Activated CD8-positive, alpha-beta memory T cell treated with anti-CD3 and anti-CD28 coated beads, Interleukin-2, amount 10 ng/mL, durations not matched to agents 7 days and 5 days (primary cell): Measurements from ENCODE around the gene ULK4. TPM values are rescaled to one million over a fixed set of nuclear protein-coding genes. Genes with fewer than 3 reads are reported as not detected.

Source experiments
- ATAC-seq: fragments of 150-1000 bp; cut with Tn5 transposase; one replicate; pipeline ENCODE4 v1.10.0; 2021; ENCODE audit warnings: moderate library complexity
- CTCF ChIA-PET: fragments of 350-600 bp; sonication (Branson Sonifier 250); formaldehyde crosslinking; loops from one replicate; lab custom pipeline; 2021; ENCODE audit warnings: antibody characterized with exemption; lab: Charles Lee
- DNase-seq: peaks from one replicate; pipeline ENCODE4 v3.0.0-alpha.2; 2020
- H3K27ac Mint-ChIP-seq: one replicate; pipeline ENCODE4 v1.8.0; 2021; ENCODE audit warnings: mild to moderate bottlenecking, mixed read lengths
- H3K27me3 Mint-ChIP-seq: one replicate; pipeline ENCODE4 v1.8.0; 2021; ENCODE audit warnings: mixed read lengths
- H3K36me3 Mint-ChIP-seq: one replicate; pipeline ENCODE4 v1.8.0; 2021; ENCODE audit warnings: mild to moderate bottlenecking, mixed read lengths
- H3K4me1 Mint-ChIP-seq: one replicate; pipeline ENCODE4 v1.8.0; 2021; ENCODE audit warnings: mixed read lengths
- H3K4me3 Mint-ChIP-seq: one replicate; pipeline ENCODE4 v1.8.0; 2021; ENCODE audit warnings: mild to moderate bottlenecking, moderate library complexity, mixed read lengths
- H3K9me3 Mint-ChIP-seq: one replicate; pipeline ENCODE4 v1.8.0; 2022; ENCODE audit warnings: low read depth, mixed read lengths
- total RNA-seq, 2 experiments: library from RNA; stranded (reverse); gene quantifications; one replicate each; pipeline ENCODE4 v1.2.3, GENCODE V29; 2021

Gene ULK4
- total RNA-seq, 2 experiments from 2014 or later, result 9.5 to 13.3 TPM

- no peaks in the 10 kb centered on the region for H3K36me3 Mint-ChIP-seq
- CTCF ChIA-PET, result no interaction called here
- peaks cover 6% of the 10 kb centered on the region for H3K9me3 Mint-ChIP-seq
- DNase-seq (no peak), ATAC-seq (no peak)
- no peak overlapping the region for H3K4me3 Mint-ChIP-seq
- H3K4me1 Mint-ChIP-seq, result no peaks in the 10 kb centered on the region
- no peaks in the 10 kb centered on the region for H3K27me3 Mint-ChIP-seq
- no peak overlapping the region for H3K27ac Mint-ChIP-seq
These were observed 454.4 kb downstream of the ULK4 start for GRCh38 chr3:41507336-41508062.

GRCh38 chr3:41503998-41504623 is 457.8 kb downstream of the ULK4 start:
- no peak for DNase-seq
- Mint-ChIP-seq H3K4me3 (no peak overlapping the region), H3K36me3 (no peaks in the 10 kb centered on the region), H3K27ac (no peak overlapping the region), H3K4me1 (no peaks in the 10 kb centered on the region), H3K9me3 (peaks cover 3% of the 10 kb centered on the region), H3K27me3 (no peaks in the 10 kb centered on the region)
- no peak for ATAC-seq
- CTCF ChIA-PET, result no interaction called here

- CTCF ChIA-PET, result no interaction called here
- H3K4me3 Mint-ChIP-seq, result no peak overlapping the region
- H3K4me1 Mint-ChIP-seq, result no peaks in the 10 kb centered on the region
- ATAC-seq (no peak), DNase-seq (no peak)
- H3K36me3 Mint-ChIP-seq, result no peaks in the 10 kb centered on the region
- no peaks in the 10 kb centered on the region for H3K9me3 Mint-ChIP-seq
- H3K27ac Mint-ChIP-seq, result no peak overlapping the region
- no peaks in the 10 kb centered on the region for H3K27me3 Mint-ChIP-seq
These were observed 459.4 kb downstream of the ULK4 start for GRCh38 chr3:41502481-41502880.

- Mint-ChIP-seq H3K27ac (no peak overlapping the region), H3K4me1 (no peaks in the 10 kb centered on the region), H3K27me3 (no peaks in the 10 kb centered on the region), H3K9me3 (no peaks in the 10 kb centered on the region), H3K36me3 (no peaks in the 10 kb centered on the region), H3K4me3 (no peak overlapping the region)
- CTCF ChIA-PET, result no interaction called here
- ATAC-seq (no peak), DNase-seq (no peak)
These were observed 459.9 kb downstream of the ULK4 start for GRCh38 chr3:41502023-41502422.

GRCh38 chr3:41498847-41499246 is 463.1 kb downstream of the ULK4 start:
- no peak overlapping the region for H3K4me3 Mint-ChIP-seq
- ATAC-seq (no peak), DNase-seq (no peak)
- H3K27ac Mint-ChIP-seq, result no peak overlapping the region
- no peaks in the 10 kb centered on the region for H3K4me1 Mint-ChIP-seq
- no peaks in the 10 kb centered on the region for H3K27me3 Mint-ChIP-seq
- CTCF ChIA-PET, result no interaction called here
- no peaks in the 10 kb centered on the region for H3K9me3 Mint-ChIP-seq
- no peaks in the 10 kb centered on the region for H3K36me3 Mint-ChIP-seq

- no peaks in the 10 kb centered on the region for H3K9me3 Mint-ChIP-seq
- DNase-seq (no peak), ATAC-seq (no peak)
- no peak overlapping the region for H3K27ac Mint-ChIP-seq
- H3K4me3 Mint-ChIP-seq, result no peak overlapping the region
- H3K27me3 Mint-ChIP-seq, result no peaks in the 10 kb centered on the region
- no peaks in the 10 kb centered on the region for H3K36me3 Mint-ChIP-seq
- CTCF ChIA-PET, result no interaction called here
- H3K4me1 Mint-ChIP-seq, result no peaks in the 10 kb centered on the region
These were observed 471.5 kb downstream of the ULK4 start for GRCh38 chr3:41490360-41490759.

GRCh38 chr3:41489231-41489630 is 472.7 kb downstream of the ULK4 start:
- no peaks in the 10 kb centered on the region for H3K27me3 Mint-ChIP-seq
- CTCF ChIA-PET, result no interaction called here
- ATAC-seq (no peak), DNase-seq (no peak)
- peaks cover 3% of the 10 kb centered on the region for H3K9me3 Mint-ChIP-seq
- no peak overlapping the region for H3K27ac Mint-ChIP-seq
- no peaks in the 10 kb centered on the region for H3K36me3 Mint-ChIP-seq
- H3K4me1 Mint-ChIP-seq, result no peaks in the 10 kb centered on the region
- no peak overlapping the region for H3K4me3 Mint-ChIP-seq

GRCh38 chr3:41488501-41488900 is 473.4 kb downstream of the ULK4 start:
- H3K27ac Mint-ChIP-seq, result no peak overlapping the region
- no peak overlapping the region for H3K4me3 Mint-ChIP-seq
- CTCF ChIA-PET, result no interaction called here
- H3K36me3 Mint-ChIP-seq, result no peaks in the 10 kb centered on the region
- DNase-seq (no peak), ATAC-seq (no peak)
- H3K9me3 Mint-ChIP-seq, result peaks cover 3% of the 10 kb centered on the region
- no peaks in the 10 kb centered on the region for H3K27me3 Mint-ChIP-seq
- no peaks in the 10 kb centered on the region for H3K4me1 Mint-ChIP-seq

GRCh38 chr3:41485484-41485883 is 476.4 kb downstream of the ULK4 start:
- H3K9me3 Mint-ChIP-seq, result peaks cover 3% of the 10 kb centered on the region
- no peak overlapping the region for H3K27ac Mint-ChIP-seq
- no peaks in the 10 kb centered on the region for H3K27me3 Mint-ChIP-seq
- CTCF ChIA-PET, result no interaction called here
- H3K4me1 Mint-ChIP-seq, result no peaks in the 10 kb centered on the region
- H3K4me3 Mint-ChIP-seq, result no peak overlapping the region
- H3K36me3 Mint-ChIP-seq, result no peaks in the 10 kb centered on the region
- no peak for DNase-seq
- ATAC-seq, result no peak

- H3K36me3 Mint-ChIP-seq, result no peaks in the 10 kb centered on the region
- H3K4me1 Mint-ChIP-seq, result no peaks in the 10 kb centered on the region
- CTCF ChIA-PET, result no interaction called here
- DNase-seq, result no peak
- H3K27me3 Mint-ChIP-seq, result no peaks in the 10 kb centered on the region
- ATAC-seq, result no peak
- H3K4me3 Mint-ChIP-seq, result no peak overlapping the region
- H3K9me3 Mint-ChIP-seq, result peaks cover 3% of the 10 kb centered on the region
- H3K27ac Mint-ChIP-seq, result no peak overlapping the region
These were observed 479.8 kb downstream of the ULK4 start for GRCh38 chr3:41482134-41482533.

- CTCF ChIA-PET, result no interaction called here
- H3K27ac Mint-ChIP-seq, result no peak overlapping the region
- no peaks in the 10 kb centered on the region for H3K36me3 Mint-ChIP-seq
- no peaks in the 10 kb centered on the region for H3K4me1 Mint-ChIP-seq
- ATAC-seq, result no peak
- H3K4me3 Mint-ChIP-seq, result no peak overlapping the region
- DNase-seq, result no peak
- no peaks in the 10 kb centered on the region for H3K27me3 Mint-ChIP-seq
- H3K9me3 Mint-ChIP-seq, result no peaks in the 10 kb centered on the region
These were observed 483.6 kb downstream of the ULK4 start for GRCh38 chr3:41478278-41478677.

GRCh38 chr3:41477399-41478014 is 484.4 kb downstream of the ULK4 start:
- H3K9me3 Mint-ChIP-seq, result no peaks in the 10 kb centered on the region
- H3K4me1 Mint-ChIP-seq, result no peaks in the 10 kb centered on the region
- H3K36me3 Mint-ChIP-seq, result peaks cover 1% of the 10 kb centered on the region
- ATAC-seq (no peak), DNase-seq (no peak)
- H3K4me3 Mint-ChIP-seq, result no peak overlapping the region
- no peak overlapping the region for H3K27ac Mint-ChIP-seq
- CTCF ChIA-PET, result no interaction called here
- no peaks in the 10 kb centered on the region for H3K27me3 Mint-ChIP-seq

GRCh38 chr3:41469083-41469482 is 492.8 kb downstream of the ULK4 start:
- no peak overlapping the region for H3K27ac Mint-ChIP-seq
- peaks cover 4% of the 10 kb centered on the region for H3K4me1 Mint-ChIP-seq
- ATAC-seq, result no peak
- H3K27me3 Mint-ChIP-seq, result no peaks in the 10 kb centered on the region
- H3K36me3 Mint-ChIP-seq, result peaks cover 12% of the 10 kb centered on the region
- CTCF ChIA-PET, result no interaction called here
- DNase-seq, result no peak
- H3K4me3 Mint-ChIP-seq, result no peak overlapping the region
- H3K9me3 Mint-ChIP-seq, result peaks cover 21% of the 10 kb centered on the region

- H3K4me3 Mint-ChIP-seq, result no peak overlapping the region
- H3K4me1 Mint-ChIP-seq, result peaks cover 4% of the 10 kb centered on the region
- no peak for ATAC-seq
- no peak for DNase-seq
- no peaks in the 10 kb centered on the region for H3K27me3 Mint-ChIP-seq
- CTCF ChIA-PET, result no interaction called here
- H3K9me3 Mint-ChIP-seq, result peaks cover 21% of the 10 kb centered on the region
- H3K27ac Mint-ChIP-seq, result no peak overlapping the region
- H3K36me3 Mint-ChIP-seq, result peaks cover 11% of the 10 kb centered on the region
These were observed 494.4 kb downstream of the ULK4 start for GRCh38 chr3:41467481-41467880.
